ENCODE results near the gene ANKRD39. TPM values are rescaled to one million over a fixed set of nuclear protein-coding genes. Genes with fewer than 3 reads are reported as not detected.

Gene ANKRD39
- total and polyA plus RNA-seq, 9 of the 15 experiments (the other 6 are each of a cell fraction or from before 2014, with no cell fraction given): 8.2 to 33.1 (median 23.8) TPM

- TF ChIP-seq CHD7 (IDR thresholded peaks at IDR 0.05; ENCODE audit: low read depth, low read length): no peak
- TF ChIP-seq ARID2 (IDR thresholded peaks at IDR 0.05): no peak
- no peak for TF ChIP-seq ZBTB5 (IDR thresholded peaks at IDR 0.05)
- no peak for TF ChIP-seq ZBTB12 (CRISPR knock-in tag; IDR thresholded peaks at IDR 0.05)
- peak; percentile 34 for TF ChIP-seq MEIS2 (IDR thresholded peaks at IDR 0.05; ENCODE audit: partially characterized antibody)
- no peak for TF ChIP-seq PCBP2 (IDR thresholded peaks at IDR 0.05; ENCODE audit: low read depth, low read length, poor library complexity, severe bottlenecking)
- TF ChIP-seq ERF (CRISPR knock-in tag; IDR thresholded peaks at IDR 0.05): peak; percentile 89; the same call in 1 of the 2 replicates
- no peak for TF ChIP-seq SMARCC2 (IDR thresholded peaks at IDR 0.05; ENCODE audit: low read depth)
- TF ChIP-seq NFYB (IDR thresholded peaks at IDR 0.05; ENCODE audit: extremely low read depth, insufficient read length): peak; percentile 56
- peak; percentile 50 for TF ChIP-seq HMGN3 (IDR thresholded peaks at IDR 0.05; ENCODE audit: borderline replicate concordance, extremely low read depth, insufficient read length, low read depth, low read length)
- no peak for TF ChIP-seq KLF16 (IDR thresholded peaks at IDR 0.05)
- TF ChIP-seq EGR1 (conservative IDR thresholded peaks at IDR 0.05): peak; percentile 66; the same call in 1 of the 2 replicates
- no peak for TF ChIP-seq ZSCAN32 (CRISPR knock-in tag; IDR thresholded peaks at IDR 0.05)
- no peak for TF ChIP-seq DPF2 (IDR thresholded peaks at IDR 0.05)
Observed at GRCh38 chr2:96816127-96816835, 41.5 kb downstream of the ANKRD39 start, which contains the start of gene CNNM3 (continued).

Data from K562 (cell line).